NCI-H748 treated with DMSO at 0.1 percent for 48 hours (cell line): ENCODE data around the gene MCC.
A peak's percentile ranks its signal among the peaks of the same experiment; 100 is the strongest.

Experiments
- DNase-seq: peaks from one replicate; lab custom pipeline; 2025; lab: John Stamatoyannopoulos, UW

MCC gene

DNA sequence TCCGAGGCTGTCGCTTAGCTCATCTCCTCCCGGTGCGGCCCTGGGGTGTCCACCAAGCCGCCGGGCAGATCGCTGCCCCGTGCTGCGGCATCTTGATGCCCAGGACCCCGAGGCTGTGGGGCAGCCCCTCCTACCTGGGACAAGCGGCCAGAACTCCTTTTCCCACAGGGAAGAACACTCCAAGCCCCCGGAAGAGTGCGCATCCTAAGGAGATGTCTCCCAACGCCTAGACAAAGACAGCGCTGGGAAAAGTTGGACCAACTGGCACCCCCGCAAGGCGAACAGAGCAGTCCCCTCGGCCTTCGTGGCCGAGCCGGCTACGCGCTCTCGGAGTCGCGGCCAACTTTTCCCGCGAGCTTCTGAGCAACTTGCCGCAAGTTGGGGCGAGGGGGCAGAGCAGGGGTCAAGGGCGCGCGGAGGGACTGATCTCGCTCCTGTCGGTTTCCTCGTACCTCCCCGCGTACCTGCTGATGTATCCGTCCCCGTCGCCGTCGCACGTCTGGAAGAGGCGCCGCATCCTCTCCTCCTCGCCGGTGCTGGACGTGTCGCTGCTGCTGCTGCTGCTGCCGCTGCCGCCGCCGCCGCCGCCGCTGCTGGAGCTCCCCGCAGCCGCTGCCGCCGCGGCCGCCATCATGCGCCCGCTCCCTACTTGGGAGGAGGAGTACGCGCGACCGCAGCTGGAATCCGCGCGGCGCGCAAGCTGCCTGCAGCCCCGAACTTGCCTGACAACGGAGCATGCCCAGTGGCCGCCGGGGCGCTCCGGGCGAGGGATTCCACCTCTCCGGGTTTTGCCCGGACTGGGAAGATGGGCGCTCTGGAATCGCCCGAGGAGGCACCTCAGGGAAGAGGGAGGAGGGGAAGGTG lies at the start of gene MCC:
Gene MCC, minus strand, starts transcription at position 673 of the 864 bp plus-strand sequence.
- peak; percentile 30 for DNase-seq

DNA sequence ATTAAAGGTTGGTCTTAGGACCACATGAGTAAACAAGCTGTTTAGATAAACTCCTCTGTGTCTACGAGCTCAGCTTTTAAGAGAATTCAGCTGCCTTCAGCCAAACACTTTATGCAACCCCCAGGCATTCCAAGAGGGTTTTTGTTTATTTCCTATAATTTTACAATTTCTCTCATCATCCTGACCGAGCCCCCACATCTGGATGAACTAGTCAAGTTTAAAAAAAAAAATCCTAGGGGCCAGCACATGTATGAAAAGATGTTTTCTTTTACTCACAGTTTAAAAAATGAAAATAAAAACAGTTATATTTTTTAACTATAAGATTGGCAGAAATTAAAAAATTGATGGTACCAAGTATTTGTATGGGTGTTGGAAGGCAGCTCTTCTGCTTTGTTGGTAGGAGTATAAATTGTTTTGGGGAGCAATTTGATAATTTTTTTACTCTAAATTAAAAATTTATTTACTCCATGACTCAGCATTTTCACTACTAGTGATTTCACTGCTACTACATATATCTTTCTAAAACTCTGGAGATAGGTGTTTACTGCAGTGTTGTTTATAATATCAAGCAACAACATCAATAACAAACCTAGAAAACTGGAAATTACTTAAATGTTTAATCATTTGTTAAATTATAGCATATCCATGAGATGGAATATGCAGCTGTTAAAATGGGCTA lies 43.4 kb upstream of the MCC start:
- DNase-seq, result no peak

- no peak for DNase-seq
These were observed 39.5 kb upstream of the MCC start for GRCh38 chr5:113527746-113528145.

GRCh38 chr5:113526421-113526820 lies 38.2 kb upstream of the MCC start:
- no peak for DNase-seq

GRCh38 chr5:113524927-113525326 lies 36.7 kb upstream of the MCC start:
- DNase-seq, result no peak

GRCh38 chr5:113523168-113523567 lies 34.9 kb upstream of the MCC start:
- DNase-seq, result no peak

- DNase-seq, result no peak
These were observed 32.6 kb upstream of the MCC start for GRCh38 chr5:113520899-113521298.

- DNase-seq, result no peak
These were observed 32.2 kb upstream of the MCC start for GRCh38 chr5:113520429-113520828.

DNA sequence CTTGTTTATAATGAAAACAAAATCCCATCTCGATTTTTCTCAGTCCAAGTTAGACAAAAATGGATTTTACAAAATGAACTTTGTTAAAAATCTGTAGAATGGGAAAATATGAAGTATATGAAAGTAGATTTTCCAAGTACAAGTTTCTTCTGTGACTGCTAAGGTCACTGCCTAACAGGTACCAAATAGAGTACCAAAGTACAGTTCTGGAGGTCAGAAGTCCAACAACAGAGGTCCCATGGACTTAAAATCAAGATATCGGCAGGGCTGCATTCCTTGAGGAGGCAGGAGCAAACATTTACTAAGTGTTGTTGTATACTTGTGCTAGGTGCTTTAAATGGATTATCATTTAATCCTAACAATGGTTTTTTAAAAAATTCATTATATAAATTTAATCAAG lies 31.2 kb upstream of the MCC start:
- DNase-seq, result no peak

- DNase-seq, result no peak
These were observed 30.6 kb upstream of the MCC start for GRCh38 chr5:113518884-113519283.

DNA sequence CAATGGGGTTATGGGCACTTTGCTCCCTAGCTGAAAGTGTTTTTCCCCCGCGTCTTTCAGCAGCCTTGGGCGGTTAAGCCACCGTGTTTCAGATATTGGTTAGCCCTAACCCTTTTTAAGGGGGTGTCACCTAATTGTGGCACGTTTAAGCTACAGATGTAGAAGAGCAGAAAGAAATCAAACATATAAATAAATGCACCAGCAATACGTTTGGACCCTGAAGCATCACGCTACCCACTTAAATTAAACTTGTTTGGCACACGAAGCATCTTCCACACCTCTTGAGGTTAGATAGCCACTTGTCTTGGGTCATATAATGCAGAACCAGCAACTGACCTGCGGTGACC lies 26.0 kb upstream of the MCC start:
- DNase-seq, result no peak

DNA sequence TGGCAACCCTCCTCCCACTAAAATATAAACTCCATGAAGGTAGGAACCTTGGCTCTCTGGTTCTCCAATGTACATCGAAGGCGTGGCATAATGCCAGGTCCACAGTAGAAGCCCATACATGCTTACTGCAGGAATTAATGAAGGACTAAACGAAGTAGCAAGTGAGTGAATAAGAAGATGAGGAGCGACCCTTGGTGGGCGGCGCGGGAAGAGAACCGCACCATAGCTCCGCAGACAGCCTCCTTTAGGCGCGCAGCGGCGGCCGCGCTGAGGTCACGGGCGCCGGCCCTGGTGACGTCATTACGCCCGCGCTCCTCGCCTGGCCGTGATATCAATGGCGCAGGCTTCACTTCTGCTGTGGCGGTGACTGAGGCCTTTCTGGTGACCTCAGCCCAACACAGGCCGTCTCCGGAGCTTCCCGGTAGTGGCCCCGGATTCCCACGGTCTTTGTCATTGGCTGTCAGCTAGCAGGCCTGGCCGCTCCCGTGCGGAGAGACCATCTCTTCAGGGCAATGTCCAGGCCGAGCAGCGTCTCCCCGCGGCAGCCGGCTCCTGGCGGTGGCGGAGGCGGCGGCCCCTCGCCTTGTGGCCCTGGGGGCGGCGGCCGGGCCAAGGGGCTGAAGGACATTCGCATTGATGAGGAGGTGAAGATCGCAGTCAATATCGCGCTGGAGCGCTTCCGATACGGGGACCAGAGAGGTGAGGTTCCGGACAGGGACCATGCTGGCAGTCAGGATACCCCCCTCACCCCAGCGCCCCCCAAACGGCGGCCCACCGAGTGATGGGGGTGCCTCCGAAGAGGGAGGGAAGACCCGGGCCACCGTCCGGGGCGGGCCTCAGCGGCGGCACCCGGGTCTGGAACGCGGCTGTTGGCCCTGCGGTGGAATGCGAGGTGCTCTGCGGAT lies 25.4 kb upstream of the MCC start, which contains the start of gene YTHDC2:
Gene YTHDC2, plus strand, starts transcription at position 311 of the 905 bp plus-strand sequence. Its CDS starts 202 bp downstream, at position 513.
- peak; percentile 69 for DNase-seq

GRCh38 chr5:113512341-113512740 lies 24.1 kb upstream of the MCC start:
- DNase-seq, result no peak

DNA sequence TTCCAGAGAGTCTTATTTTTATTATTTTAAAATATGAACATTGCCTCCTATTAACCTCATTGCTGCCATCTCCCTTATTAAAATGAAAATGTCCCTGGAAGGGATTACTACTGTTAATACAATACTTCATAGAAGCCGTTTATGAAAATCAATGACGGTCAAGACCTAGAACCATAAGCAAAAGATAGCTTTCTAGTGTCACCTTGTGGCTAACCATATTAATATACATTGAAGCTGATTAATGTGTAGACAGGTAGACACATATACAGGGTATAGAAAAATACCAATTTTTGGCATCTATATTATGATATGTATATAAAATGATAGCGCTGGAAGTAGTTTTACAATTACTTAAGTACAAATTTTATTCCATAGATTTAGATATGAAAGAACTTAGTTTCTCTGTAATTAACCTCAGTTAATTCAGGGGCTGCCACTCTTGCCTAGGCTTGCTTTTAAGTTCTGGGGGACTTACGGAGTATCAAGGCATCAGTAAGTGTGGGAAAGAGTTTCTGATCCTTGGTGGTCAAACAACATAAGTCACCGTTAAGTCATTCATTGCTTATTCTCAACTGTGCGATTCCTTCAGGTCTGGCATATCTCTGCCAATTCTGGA lies 22.7 kb upstream of the MCC start:
- peak; percentile 11 for DNase-seq

- no peak for DNase-seq
These were observed 20.5 kb upstream of the MCC start for GRCh38 chr5:113508756-113509155.

- no peak for DNase-seq
These were observed 19.3 kb upstream of the MCC start for GRCh38 chr5:113507601-113508000.

DNA sequence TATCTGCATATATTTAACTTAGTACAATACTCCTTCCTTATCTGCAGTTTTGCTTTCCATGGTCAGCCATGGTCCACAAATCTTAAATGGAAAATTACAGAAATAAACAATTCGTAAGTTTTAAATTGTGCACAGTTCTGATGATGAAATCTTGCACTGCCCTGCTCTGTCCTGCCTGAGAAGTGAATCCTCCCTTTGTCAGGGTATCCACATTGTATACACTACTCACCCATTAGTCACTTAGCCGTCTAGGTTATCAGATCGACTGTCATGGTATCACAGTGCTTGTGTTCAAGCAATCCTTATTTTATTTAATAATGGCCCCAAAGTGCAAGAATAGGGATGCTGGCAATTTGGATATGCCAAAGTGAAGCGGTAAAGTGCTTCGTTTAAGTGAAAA lies 16.9 kb upstream of the MCC start:
- no peak for DNase-seq

DNA sequence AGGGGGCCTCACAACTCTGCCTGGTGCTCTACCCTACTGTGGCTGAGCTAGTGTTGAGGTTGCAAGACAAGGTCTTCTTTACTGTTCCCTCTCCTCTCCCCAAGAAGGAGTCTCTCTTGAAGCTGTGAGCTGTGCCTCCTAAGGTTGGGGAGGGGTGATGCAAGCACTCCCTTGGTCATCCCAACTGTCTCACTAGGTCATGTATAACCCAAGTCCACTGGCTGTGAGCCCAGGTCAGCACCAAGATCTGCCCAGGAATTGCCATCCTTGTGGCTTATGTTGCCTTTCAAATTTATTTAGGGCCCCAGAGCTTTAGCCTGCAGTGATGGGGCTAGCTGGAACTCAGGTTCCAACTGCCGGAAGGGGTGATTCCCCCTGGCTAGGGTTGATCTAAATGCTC lies 14.9 kb upstream of the MCC start:
- no peak for DNase-seq

DNA sequence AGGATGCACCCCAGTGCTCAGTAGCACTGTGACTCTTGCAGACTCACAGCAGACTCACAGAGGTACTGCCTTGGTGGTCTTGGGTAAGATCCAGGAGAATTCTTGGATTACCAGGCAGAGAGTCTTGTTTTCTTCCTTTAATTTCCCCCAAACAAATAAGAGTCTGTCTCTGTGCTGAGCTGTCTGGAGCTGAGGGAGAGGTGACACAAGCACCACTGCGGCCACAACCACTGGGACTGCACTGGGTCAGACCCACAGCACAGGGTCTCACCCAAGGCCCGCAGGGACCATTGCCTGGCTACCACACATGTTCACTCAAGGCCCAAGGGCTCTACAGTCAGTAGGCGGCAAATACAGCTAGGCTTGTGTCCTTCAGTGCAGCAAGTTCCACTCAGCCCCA lies 13.8 kb upstream of the MCC start:
- DNase-seq, result no peak

DNA sequence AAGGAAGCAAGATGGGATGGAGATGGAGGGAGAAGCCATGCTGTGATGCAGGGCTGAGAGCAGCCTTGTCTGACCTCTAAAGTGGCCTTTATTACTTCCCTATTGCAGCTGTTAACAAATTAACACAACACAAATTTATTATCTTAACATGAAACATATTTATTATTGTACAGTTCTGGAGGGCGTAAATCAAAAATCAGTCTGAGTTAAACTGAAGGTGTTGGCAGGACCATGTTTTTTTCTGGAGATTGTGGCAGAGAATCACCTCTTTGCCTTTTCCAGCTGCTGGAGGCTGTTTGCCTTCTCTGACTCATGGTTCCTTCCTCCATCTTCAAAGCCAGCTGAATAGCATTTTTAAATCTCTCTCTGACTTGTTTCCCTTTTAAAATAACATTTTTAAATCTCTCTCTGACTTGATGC lies 7.2 kb upstream of the MCC start:
- no peak for DNase-seq

DNA sequence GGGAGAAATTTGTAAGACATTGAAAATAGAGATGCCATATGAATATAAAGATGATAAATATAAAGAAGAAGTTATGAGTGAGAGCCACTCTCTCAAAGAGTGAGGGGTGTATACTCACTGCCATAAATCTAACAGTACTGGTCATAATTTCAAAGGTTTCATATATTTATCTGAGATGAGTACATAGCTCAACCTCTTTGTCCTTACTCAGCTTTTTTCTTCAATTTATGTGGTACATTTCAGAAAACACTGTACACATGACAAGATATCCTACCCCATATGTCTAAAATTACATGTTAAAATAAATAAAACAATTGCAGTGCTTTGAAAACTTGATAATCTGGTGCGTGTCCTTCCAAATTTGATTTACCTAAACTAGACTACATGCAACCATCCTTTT lies 5.2 kb upstream of the MCC start:
- no peak for DNase-seq

DNA sequence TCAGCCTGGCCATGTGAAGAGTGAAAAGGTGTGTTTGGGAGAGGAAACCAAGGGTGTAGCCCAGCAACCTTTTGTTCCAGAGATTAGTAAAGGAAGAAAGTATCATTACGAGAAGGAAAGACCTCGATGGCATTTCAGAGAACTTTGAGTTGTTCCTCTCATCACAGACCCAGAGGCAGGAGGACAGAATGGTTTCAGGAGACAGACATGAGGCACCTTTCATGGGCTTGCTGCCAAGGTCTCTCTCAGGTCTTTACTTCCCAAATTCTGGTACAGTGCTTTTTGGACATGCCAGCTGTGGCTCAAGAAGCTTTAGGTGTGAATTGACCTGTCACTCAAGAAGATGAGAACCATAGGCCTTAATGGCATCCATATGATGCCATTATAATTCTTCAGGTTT lies 2.8 kb upstream of the MCC start:
- no peak for DNase-seq
